GM18861 (cell line): ENCODE measurements around the gene GIMAP4.
"Not testable (repeated sequence)": the region's sequence is repeated elsewhere in the genome, so short reads cannot be mapped to it uniquely, and the experiment has no call there.

Experiments
- ATAC-seq: cut with Tn5 transposase; IDR thresholded peaks from one replicate; pipeline ENCODE4 v1.9.1; 2021; ENCODE audit not compliant: unreplicated experiment

GIMAP4 gene

GRCh38 chr7:150567169-150567568 lies at the start of gene GIMAP4:
TSS of gene GIMAP4 (plus strand) at chr7:150567390. CDS start at chr7:150569902, 2,512 bp downstream.
- ATAC-seq = no peak

GRCh38 chr7:150519310-150519709 lies 47.9 kb upstream of the GIMAP4 start:
- no peak for ATAC-seq

GRCh38 chr7:150520145-150520544 lies 47.0 kb upstream of the GIMAP4 start:
- ATAC-seq = no peak

GRCh38 chr7:150522931-150523330 lies 44.3 kb upstream of the GIMAP4 start:
- ATAC-seq = not testable (repeated sequence)

- no peak for ATAC-seq
Measured at GRCh38 chr7:150524018-150524417, 43.2 kb upstream of the GIMAP4 start.

- ATAC-seq = no peak
Measured at GRCh38 chr7:150531704-150532103, 35.5 kb upstream of the GIMAP4 start.

GRCh38 chr7:150538259-150538658 lies 28.9 kb upstream of the GIMAP4 start:
- ATAC-seq = no peak

- ATAC-seq = no peak
Measured at GRCh38 chr7:150553163-150553562, 14.0 kb upstream of the GIMAP4 start.

- no peak for ATAC-seq
Measured at GRCh38 chr7:150556521-150557138, 10.6 kb upstream of the GIMAP4 start.

GRCh38 chr7:150560486-150560885 lies 6.7 kb upstream of the GIMAP4 start:
- ATAC-seq = no peak

GRCh38 chr7:150562919-150563318 lies 4.3 kb upstream of the GIMAP4 start:
- no peak for ATAC-seq

- no peak for ATAC-seq
Measured at GRCh38 chr7:150564006-150564405, 3.2 kb upstream of the GIMAP4 start.

- no peak for ATAC-seq
Measured at GRCh38 chr7:150564566-150564965, 2.6 kb upstream of the GIMAP4 start.

- ATAC-seq = no peak
Measured at GRCh38 chr7:150565239-150565638, 2.0 kb upstream of the GIMAP4 start.

GRCh38 chr7:150566123-150566522 lies 1.1 kb upstream of the GIMAP4 start:
- ATAC-seq = no peak

- no peak for ATAC-seq
Measured at GRCh38 chr7:150566572-150566971, 618 bp upstream of the GIMAP4 start.

GRCh38 chr7:150567871-150568301 lies 696 bp downstream of the GIMAP4 start:
- ATAC-seq = no peak

- ATAC-seq = no peak
Measured at GRCh38 chr7:150568714-150569113, 1.5 kb downstream of the GIMAP4 start.

GRCh38 chr7:150569245-150569955 lies 2.2 kb downstream of the GIMAP4 start:
- ATAC-seq = no peak

- ATAC-seq = no peak
Measured at GRCh38 chr7:150570556-150571465, 3.6 kb downstream of the GIMAP4 start.

GRCh38 chr7:150572496-150572895 lies 5.3 kb downstream of the GIMAP4 start:
- ATAC-seq = no peak
